CD8-positive, alpha-beta memory T cell (primary cell): ENCODE results near the gene PET117. TPM values are rescaled to one million over a fixed set of nuclear protein-coding genes. Genes with fewer than 3 reads are reported as not detected.

ENCODE experiments used
- CTCF ChIA-PET: fragments of 350-600 bp; sonication (Branson Sonifier 250); formaldehyde crosslinking; loops from one replicate; lab custom pipeline; 2021; ENCODE audit warnings: antibody characterized with exemption; lab: Charles Lee
- POLR2A ChIA-PET: fragments of 350-600 bp; sonication (Branson Sonifier 250); formaldehyde crosslinking; loops from one replicate; lab custom pipeline; 2021; ENCODE audit warnings: antibody characterized with exemption; lab: Charles Lee
- DNase-seq, 5 donors: peaks; one replicate each; pipeline versions ENCODE4 v3.0.0 to v3.0.0-alpha.2; 2020 to 2022; ENCODE audit warnings: mixed read lengths in 1 of 5
- H3K27ac ChIP-seq: one replicate; pipeline ENCODE4 v1.7.0; 2013; ENCODE audit warnings: low read depth, mild to moderate bottlenecking, low read length, moderate library complexity
- H3K27me3 ChIP-seq: 2 replicates; pipeline ENCODE4 v1.7.0; 2013; ENCODE audit warnings: low read length, mild to moderate bottlenecking; ENCODE audit not compliant: insufficient read depth, poor library complexity, severe bottlenecking
- H3K36me3 ChIP-seq: 2 replicates; pipeline ENCODE4 v1.7.0; 2013; ENCODE audit warnings: mild to moderate bottlenecking, low read length, moderate library complexity; ENCODE audit not compliant: insufficient read depth
- H3K4me1 ChIP-seq: 2 replicates; pipeline ENCODE4 v1.7.0; 2013; ENCODE audit warnings: mild to moderate bottlenecking, low read length, moderate library complexity; ENCODE audit not compliant: insufficient read depth
- H3K4me3 ChIP-seq: 2 replicates; pipeline ENCODE4 v1.7.0; 2013; ENCODE audit warnings: mild to moderate bottlenecking, low read length
- H3K9me3 ChIP-seq: 2 replicates; pipeline ENCODE4 v1.7.0; 2013; ENCODE audit warnings: mild to moderate bottlenecking, low read length
- H3K27ac Mint-ChIP-seq, 8 donors: one replicate each; pipeline ENCODE4 v1.8.0; 2020 to 2021; ENCODE audit warnings: mixed read lengths in 8 of 8, mild to moderate bottlenecking in 6 of 8, inconsistent platforms in 3 of 8, moderate library complexity in 3 of 8
- H3K27me3 Mint-ChIP-seq, 2 donors: one replicate each; pipeline ENCODE4 v1.8.0; 2020 to 2021; ENCODE audit warnings: mixed read lengths in 2 of 2, mild to moderate bottlenecking in 1 of 2, moderate library complexity in 1 of 2
- H3K36me3 Mint-ChIP-seq, 3 donors: one replicate each; pipeline ENCODE4 v1.8.0; 2020 to 2021; ENCODE audit warnings: mixed read lengths in 3 of 3, inconsistent platforms in 1 of 3, mild to moderate bottlenecking in 1 of 3
- H3K4me1 Mint-ChIP-seq, 3 donors: one replicate each; pipeline ENCODE4 v1.8.0; 2020 to 2021; ENCODE audit warnings: mixed read lengths in 3 of 3, inconsistent platforms in 1 of 3, mild to moderate bottlenecking in 1 of 3
- H3K4me3 Mint-ChIP-seq, 7 donors: one replicate each; pipeline ENCODE4 v1.8.0; 2020 to 2021; ENCODE audit warnings: mixed read lengths in 7 of 7, mild to moderate bottlenecking in 6 of 7, moderate library complexity in 4 of 7, inconsistent platforms in 2 of 7
- H3K9me3 Mint-ChIP-seq, 5 donors: one replicate each; pipeline ENCODE4 v1.8.0; 2020 to 2022; ENCODE audit warnings: mixed read lengths in 5 of 5, mild to moderate bottlenecking in 3 of 5, moderate library complexity in 2 of 5, inconsistent platforms in 1 of 5
- polyA plus RNA-seq: library from polyadenylated mRNA; unstranded; fragments of 300-500 nt; fragmentation: Illumina TruSeq; gene quantifications from one replicate; pipeline ENCODE4 v1.2.3, GENCODE V29; 2021
- total RNA-seq, 2 experiments: library from RNA; stranded (reverse); gene quantifications; one replicate each; pipeline ENCODE4 v1.2.3, GENCODE V29; 2021

Gene PET117
- total and polyA plus RNA-seq, 3 experiments from 2014 or later: 14.7 to 36.0 (median 15.6) TPM

DNA sequence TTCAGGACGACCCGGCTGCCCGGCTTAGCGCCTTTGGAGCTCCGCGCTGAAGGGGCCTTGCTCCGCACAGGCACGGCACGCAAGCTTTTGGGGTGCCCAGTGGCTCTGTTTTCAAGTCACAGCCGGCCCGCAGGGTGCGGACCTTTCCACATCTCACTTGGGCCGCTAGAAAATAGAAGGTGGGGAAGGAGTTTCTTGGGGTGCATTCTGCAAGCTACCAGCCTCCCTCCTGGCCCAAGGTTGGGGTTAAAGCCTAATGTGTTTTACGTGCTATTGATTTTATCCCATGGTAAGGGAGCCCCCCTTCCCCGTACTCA, 561 bp downstream of the PET117 start:
- no peak for DNase-seq
- POLR2A ChIA-PET: interaction anchor here (0.6 to 1.9 kb wide), 5 partner anchors 7 to 456 kb away, joined by 3 to 6 read pairs (median 3); partner anchors contain the start of genes RRBP1 and ZNF133
- Histone ChIP-seq H3K4me1 (peaks cover 24% of the 10 kb centered on the region), H3K27me3 (no peaks in the 10 kb centered on the region), H3K27ac (peak overlapping the region; percentile 83), H3K36me3 (no peaks in the 10 kb centered on the region), H3K9me3 (no peaks in the 10 kb centered on the region), H3K4me3 (peak overlapping the region; percentile 95)
- CTCF ChIA-PET: interaction anchor here (0.9 to 1.2 kb wide), 3 partner anchors 14 to 568 kb away, joined by 3 to 4 read pairs (median 3); partner anchors contain the start of genes DSTN and ZNF133
- Mint-ChIP-seq H3K36me3 (peaks cover 2 to 19% (median 3%) of the 10 kb centered on the region in 3 donors), H3K4me1 (peaks cover 36 to 45% (median 36%) of the 10 kb centered on the region in 3 donors), H3K27me3 (peaks cover 0 to 2% of the 10 kb centered on the region in 2 donors), H3K27ac (peak overlapping the region; percentile 69 to 95 (median 83)), H3K4me3 (peak overlapping the region; percentile 88 to 95 (median 89)), H3K9me3 (no peaks in the 10 kb centered on the region)

DNA sequence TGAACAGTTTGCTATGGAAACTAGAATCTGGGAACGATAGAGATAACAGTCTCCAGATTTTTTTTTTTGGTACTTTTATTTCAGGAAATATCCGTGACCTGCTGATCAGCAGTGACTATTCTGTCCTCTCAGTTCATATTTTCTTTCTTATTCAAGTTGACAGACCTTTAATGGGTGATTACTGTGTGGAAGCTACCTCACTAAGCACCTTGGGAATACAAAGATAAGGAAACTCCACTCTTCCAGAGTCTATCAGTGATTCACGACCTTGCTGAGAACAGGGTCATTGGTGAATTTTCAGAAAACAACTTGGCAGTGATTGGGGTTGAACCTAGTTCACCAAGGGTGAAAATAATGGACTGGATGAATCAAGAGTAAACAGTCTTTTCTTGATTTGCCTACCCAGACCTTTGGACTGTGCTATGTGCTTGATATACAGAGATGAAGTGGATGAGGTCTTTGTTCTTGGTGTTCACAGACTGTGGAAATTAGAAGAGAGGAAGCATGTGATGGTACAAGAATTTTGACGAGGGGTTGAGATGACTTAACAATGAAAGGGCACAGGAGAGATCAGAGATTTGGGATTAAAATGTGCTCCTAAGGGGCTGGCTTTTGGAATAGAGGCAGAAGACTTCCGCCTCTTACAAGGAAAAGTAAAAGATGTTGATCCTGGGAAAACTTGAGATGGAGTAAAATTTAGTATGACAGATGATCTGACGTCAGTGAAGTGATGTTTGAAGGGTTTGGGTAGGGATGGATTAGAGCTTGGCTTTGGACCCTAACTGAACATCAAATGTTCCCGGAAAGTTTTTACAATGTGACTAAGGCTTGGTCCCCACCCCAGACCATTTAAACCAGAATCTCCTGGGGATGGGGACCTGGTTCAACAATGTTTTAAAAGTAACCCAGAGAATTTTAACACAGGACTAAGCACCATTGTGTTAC, 1.2 kb downstream of the PET117 start:
- Mint-ChIP-seq H3K9me3 (no peaks in the 10 kb centered on the region), H3K4me3 (peak overlapping the region; percentile 88 to 95 (median 89)), H3K4me1 (peaks cover 36 to 47% (median 37%) of the 10 kb centered on the region in 3 donors), H3K27me3 (peaks cover 0 to 2% of the 10 kb centered on the region in 2 donors), H3K27ac (peak overlapping the region; percentile 69 to 95 (median 86)), H3K36me3 (peaks cover 2 to 24% (median 3%) of the 10 kb centered on the region in 3 donors)
- Histone ChIP-seq H3K36me3 (no peaks in the 10 kb centered on the region), H3K27me3 (no peaks in the 10 kb centered on the region), H3K4me1 (peaks cover 24% of the 10 kb centered on the region), H3K9me3 (no peaks in the 10 kb centered on the region), H3K4me3 (peak overlapping the region; percentile 95), H3K27ac (peak overlapping the region; percentile 83)
- DNase-seq: no peak
- CTCF ChIA-PET: interaction anchor here (0.9 to 1.7 kb wide), 4 partner anchors 13 to 569 kb away, joined by 3 to 4 read pairs (median 3); partner anchors contain the start of genes DSTN, RRBP1 and ZNF133
- POLR2A ChIA-PET: interaction anchor here (0.5 to 1.9 kb wide), 5 partner anchors 149 to 456 kb away, joined by 3 to 6 read pairs (median 3); partner anchors contain the start of genes RRBP1 and ZNF133

- Histone ChIP-seq H3K4me1 (peaks cover 24% of the 10 kb centered on the region), H3K4me3 (no peak overlapping the region), H3K27me3 (no peaks in the 10 kb centered on the region), H3K36me3 (peaks cover 2% of the 10 kb centered on the region), H3K27ac (no peak overlapping the region), H3K9me3 (no peaks in the 10 kb centered on the region)
- Mint-ChIP-seq H3K27me3 (peaks cover 0 to 2% of the 10 kb centered on the region in 2 donors), H3K36me3 (peaks cover 3 to 33% (median 5%) of the 10 kb centered on the region in 3 donors), H3K9me3 (no peaks in the 10 kb centered on the region), H3K27ac (peak overlapping the region in 5 of 8 donors; percentile 33 to 95 (median 90)), H3K4me1 (peaks cover 36 to 56% (median 38%) of the 10 kb centered on the region in 3 donors), H3K4me3 (peak overlapping the region; percentile 15 to 94 (median 88))
- POLR2A ChIA-PET: no interaction called here
- CTCF ChIA-PET: interaction anchor here (1.7 kb wide), 1 partner anchor 457 kb away, joined by 3 read pairs; the partner anchor contains the start of gene RRBP1
- no peak for DNase-seq
These were observed 2.2 kb downstream of the PET117 start for GRCh38 chr20:18139832-18140231.

- Histone ChIP-seq H3K36me3 (peaks cover 13% of the 10 kb centered on the region), H3K27ac (no peak overlapping the region), H3K9me3 (no peaks in the 10 kb centered on the region), H3K27me3 (no peaks in the 10 kb centered on the region), H3K4me3 (no peak overlapping the region), H3K4me1 (peaks cover 8% of the 10 kb centered on the region)
- H3K27ac Mint-ChIP-seq: peak overlapping the region in 4 of 8 donors; percentile 32 to 66 (median 44)
- no peaks in the 10 kb centered on the region for H3K27me3 Mint-ChIP-seq
- no peak overlapping the region for H3K4me3 Mint-ChIP-seq
- no peak for DNase-seq
- ChIA-PET CTCF (no interaction called here), POLR2A (no interaction called here)
- H3K36me3 Mint-ChIP-seq: peaks cover 6 to 58% (median 15%) of the 10 kb centered on the region in 3 donors
- H3K9me3 Mint-ChIP-seq: no peaks in the 10 kb centered on the region
- peaks cover 25 to 42% (median 28%) of the 10 kb centered on the region in 3 donors for H3K4me1 Mint-ChIP-seq
These were observed 7.0 kb downstream of the PET117 start for GRCh38 chr20:18144541-18145099.

GRCh38 chr20:18154342-18154741, 16.7 kb downstream of the PET117 start:
- CTCF ChIA-PET: no interaction called here
- POLR2A ChIA-PET: no interaction called here
- Histone ChIP-seq H3K27me3 (no peaks in the 10 kb centered on the region), H3K4me3 (no peak overlapping the region), H3K4me1 (no peaks in the 10 kb centered on the region), H3K36me3 (no peaks in the 10 kb centered on the region), H3K9me3 (no peaks in the 10 kb centered on the region), H3K27ac (no peak overlapping the region)
- H3K27me3 Mint-ChIP-seq: no peaks in the 10 kb centered on the region
- no peak for DNase-seq
- no peak overlapping the region for H3K27ac Mint-ChIP-seq
- peaks cover 6 to 80% (median 17%) of the 10 kb centered on the region in 3 donors for H3K36me3 Mint-ChIP-seq
- no peak overlapping the region for H3K4me3 Mint-ChIP-seq
- H3K4me1 Mint-ChIP-seq: peaks cover 7 to 17% (median 11%) of the 10 kb centered on the region in 3 donors
- H3K9me3 Mint-ChIP-seq: no peaks in the 10 kb centered on the region

GRCh38 chr20:18156045-18156444, 18.4 kb downstream of the PET117 start:
- no peak overlapping the region for H3K27ac ChIP-seq
- Mint-ChIP-seq H3K4me3 (no peak overlapping the region), H3K27me3 (no peaks in the 10 kb centered on the region), H3K36me3 (peaks cover 6 to 77% (median 18%) of the 10 kb centered on the region in 3 donors), H3K27ac (peak overlapping the region in 1 of 8 donors; percentile 50), H3K4me1 (peaks cover 3 to 15% (median 7%) of the 10 kb centered on the region in 3 donors), H3K9me3 (no peaks in the 10 kb centered on the region)
- no peak overlapping the region for H3K4me3 ChIP-seq
- ChIA-PET POLR2A (no interaction called here), CTCF (no interaction called here)
- H3K4me1 ChIP-seq: no peaks in the 10 kb centered on the region
- no peaks in the 10 kb centered on the region for H3K9me3 ChIP-seq
- no peaks in the 10 kb centered on the region for H3K27me3 ChIP-seq
- H3K36me3 ChIP-seq: no peaks in the 10 kb centered on the region
- no peak for DNase-seq

GRCh38 chr20:18164356-18164755, 26.7 kb downstream of the PET117 start:
- CTCF ChIA-PET: no interaction called here
- POLR2A ChIA-PET: no interaction called here
- H3K9me3 Mint-ChIP-seq: no peaks in the 10 kb centered on the region
- Histone ChIP-seq H3K27ac (no peak overlapping the region), H3K27me3 (no peaks in the 10 kb centered on the region), H3K4me1 (peaks cover 17% of the 10 kb centered on the region), H3K4me3 (no peak overlapping the region), H3K36me3 (peaks cover 5% of the 10 kb centered on the region), H3K9me3 (no peaks in the 10 kb centered on the region)
- H3K27me3 Mint-ChIP-seq: no peaks in the 10 kb centered on the region
- H3K4me3 Mint-ChIP-seq: no peak overlapping the region
- H3K27ac Mint-ChIP-seq: peak overlapping the region in 4 of 8 donors; percentile 17 to 71 (median 31)
- peaks cover 4 to 73% (median 30%) of the 10 kb centered on the region in 3 donors for H3K36me3 Mint-ChIP-seq
- DNase-seq: no peak
- peaks cover 46 to 61% (median 56%) of the 10 kb centered on the region in 3 donors for H3K4me1 Mint-ChIP-seq
